Stimulated activated CD4-positive, alpha-beta T cell treated with anti-CD3 and anti-CD28 coated beads, Interleukin-15, amount 100 ng/mL, for 1 hour (primary cell): ENCODE data around the gene ARL2.
"Not testable (repeated sequence)": the region's sequence is repeated elsewhere in the genome, so short reads cannot be mapped to it uniquely, and the experiment has no call there.

Source experiments
- DNase-seq, 2 donors: peaks; one replicate each; pipeline ENCODE4 v3.0.0-alpha.2; 2020; ENCODE audit warnings: low read depth in 1 of 2, low spot score in 1 of 2

The ARL2 gene

DNA sequence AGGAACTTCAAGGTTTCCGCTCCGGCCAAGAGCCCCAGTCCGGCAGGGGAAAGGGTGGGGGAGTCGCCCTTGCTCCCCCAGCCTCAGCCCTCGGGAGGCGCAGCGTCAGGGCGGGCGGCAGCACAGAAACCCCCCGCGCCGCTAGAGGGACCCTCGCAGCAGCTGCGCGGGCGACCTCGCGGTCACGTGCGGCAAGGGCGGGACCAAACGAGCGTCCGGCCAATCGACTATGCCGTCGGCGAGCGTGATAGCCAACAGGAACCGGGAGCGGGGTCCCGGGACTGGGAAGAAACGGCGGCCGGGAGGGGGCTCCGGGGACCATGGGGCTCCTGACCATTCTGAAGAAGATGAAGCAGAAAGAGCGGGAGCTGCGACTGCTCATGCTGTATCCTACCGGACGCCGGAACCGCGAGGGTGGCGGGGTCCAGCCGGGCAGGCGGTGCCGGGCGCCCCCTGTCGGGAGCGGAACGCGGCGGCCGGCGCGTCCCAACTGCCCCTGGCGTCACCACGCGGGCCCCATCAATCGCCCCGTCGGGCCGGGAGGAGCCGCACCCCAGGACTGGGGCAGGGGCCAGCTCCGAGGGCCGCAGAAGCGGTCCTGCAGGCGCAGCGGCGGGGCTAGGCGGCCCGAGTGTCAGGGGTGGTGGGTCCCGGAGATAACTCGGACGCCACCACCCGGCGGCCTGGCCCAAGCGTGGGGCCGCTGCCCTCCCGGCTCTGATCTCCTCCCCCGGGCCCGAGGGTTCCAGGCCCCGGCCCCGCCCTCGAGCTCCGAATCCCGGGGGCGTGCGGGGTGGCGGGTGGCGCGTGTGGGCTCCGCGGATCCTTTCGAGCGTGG is at the start of gene ARL2:
Gene ARL2 (plus strand): TSS at position 273 of the 838 bp plus-strand sequence. CDS start 48 bp downstream, at position 321.
- DNase-seq: peak; percentile 71 to 74

DNA sequence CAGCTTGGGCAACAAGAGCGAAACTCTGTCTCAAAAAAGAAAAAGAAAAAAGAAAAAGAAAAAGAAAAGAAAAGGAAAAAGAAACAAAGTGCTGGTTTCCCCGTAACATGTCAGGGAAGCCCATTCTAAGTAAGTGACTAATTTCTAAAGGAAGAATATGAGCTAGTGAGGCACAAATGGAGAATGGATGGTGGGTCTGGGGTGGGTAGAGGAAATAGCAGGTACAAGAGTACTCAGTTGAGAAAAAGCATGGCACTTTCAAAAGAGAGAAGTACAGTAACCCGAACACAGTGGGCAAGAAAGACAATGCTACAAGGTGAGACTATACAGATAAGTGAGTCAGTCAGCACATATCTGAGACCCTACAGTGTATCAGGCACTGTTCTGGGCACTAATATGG is 46.6 kb upstream of the ARL2 start:
- no peak for DNase-seq

DNA sequence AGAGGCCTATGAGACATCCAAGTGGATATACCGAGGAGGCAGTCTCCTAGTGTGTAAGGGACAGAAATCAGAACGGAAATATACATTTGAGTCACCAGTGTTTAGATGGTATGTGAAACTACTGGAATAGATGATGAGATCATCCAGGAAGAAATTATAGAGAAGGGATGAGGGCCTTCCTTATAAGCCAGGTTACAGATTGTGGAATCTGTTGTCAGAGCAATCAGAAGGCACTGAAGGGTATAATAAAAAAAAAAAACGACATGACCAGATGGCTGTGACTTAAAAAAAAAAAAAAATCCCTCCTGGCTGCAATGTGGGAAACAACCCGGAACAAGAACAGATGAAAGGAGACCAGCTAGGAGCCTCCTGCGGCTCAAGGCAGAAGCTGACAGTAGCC is 44.8 kb upstream of the ARL2 start:
- no peak for DNase-seq

DNA sequence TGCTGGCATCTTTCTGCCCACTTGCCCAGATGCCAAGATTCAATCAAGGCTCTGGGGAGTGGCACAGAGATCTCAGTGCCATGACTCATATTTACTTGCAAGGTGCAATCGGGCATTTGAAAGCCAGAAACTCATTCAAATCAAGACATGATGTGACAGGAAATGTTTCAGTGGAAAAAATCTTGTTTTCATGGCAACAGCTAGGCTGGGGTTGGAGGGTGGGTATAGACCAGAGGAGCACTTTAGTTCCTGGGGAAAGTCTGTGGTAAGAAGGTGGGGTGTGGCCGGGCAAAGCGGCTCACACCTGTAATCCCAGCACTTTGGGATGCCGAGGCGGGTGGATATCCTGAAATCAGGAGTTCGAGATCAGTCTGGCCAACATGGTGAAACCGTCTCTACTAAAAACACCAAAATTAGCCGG is 43.2 kb upstream of the ARL2 start:
- no peak for DNase-seq

DNA sequence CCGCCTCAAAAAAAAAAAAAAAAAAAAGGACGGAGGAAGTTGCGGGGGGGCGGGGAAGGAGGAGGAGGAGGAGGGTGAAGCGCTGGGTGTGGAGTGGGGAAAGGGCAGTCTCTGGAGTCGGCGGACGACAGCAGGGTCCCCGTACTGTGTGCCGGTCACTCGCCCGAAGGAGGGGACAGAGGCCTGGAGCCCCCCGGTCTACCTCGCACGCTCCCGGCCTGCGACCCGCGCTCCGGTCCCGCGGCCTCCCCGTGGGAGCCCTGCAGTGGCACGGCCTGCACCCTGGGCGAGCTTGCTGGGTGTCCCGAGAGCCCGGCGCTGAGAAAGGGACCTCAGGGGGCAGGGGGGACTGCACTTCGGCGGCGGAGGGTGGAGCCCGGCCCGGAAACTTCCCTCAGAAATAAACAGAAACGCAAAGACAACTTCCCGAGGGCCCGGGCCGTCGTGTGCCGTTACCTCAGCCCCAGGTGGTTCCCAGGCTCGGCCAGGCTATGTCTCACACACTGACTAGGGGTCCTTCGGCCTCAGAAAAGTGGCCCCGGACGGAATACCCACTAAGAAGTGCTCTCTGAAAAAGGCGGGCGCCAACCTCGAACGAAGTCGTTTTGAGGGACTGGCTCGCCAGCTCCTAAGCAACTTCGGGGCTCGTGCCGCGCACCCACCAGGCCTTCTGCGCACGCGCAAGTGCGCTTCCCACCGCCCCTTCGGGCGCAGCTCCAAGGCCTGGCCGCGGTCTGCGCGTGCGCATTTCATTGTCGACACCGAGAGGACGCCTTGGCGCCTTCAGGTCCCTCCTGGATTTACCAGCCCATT is 42.3 kb upstream of the ARL2 start, which contains the start of gene MAJIN:
Gene MAJIN (minus strand): TSS at position 688 of the 813 bp plus-strand sequence. CDS start 12,703 bp downstream, outside the sequence.
- peak; percentile 76 to 88 for DNase-seq

DNA sequence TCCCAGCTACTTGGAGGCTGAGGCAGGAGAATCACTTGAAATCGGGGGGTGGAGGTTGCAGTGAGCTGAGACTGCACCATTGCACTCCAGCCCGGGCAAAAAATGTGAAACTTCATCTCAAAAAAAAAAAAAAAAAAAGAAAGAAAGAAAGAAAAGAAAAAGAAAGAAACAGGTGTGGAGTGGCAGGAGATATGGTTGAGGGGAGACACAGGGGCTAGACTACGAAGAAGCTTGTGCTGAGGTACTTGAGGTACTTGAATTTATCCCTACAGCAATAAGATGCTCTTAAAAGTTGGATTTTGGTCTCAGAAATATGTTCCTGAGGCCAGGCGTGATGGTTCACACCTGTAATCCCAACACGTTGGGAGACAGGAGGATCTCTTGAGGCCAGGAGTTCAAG is 39.8 kb upstream of the ARL2 start:
- no peak for DNase-seq

DNA sequence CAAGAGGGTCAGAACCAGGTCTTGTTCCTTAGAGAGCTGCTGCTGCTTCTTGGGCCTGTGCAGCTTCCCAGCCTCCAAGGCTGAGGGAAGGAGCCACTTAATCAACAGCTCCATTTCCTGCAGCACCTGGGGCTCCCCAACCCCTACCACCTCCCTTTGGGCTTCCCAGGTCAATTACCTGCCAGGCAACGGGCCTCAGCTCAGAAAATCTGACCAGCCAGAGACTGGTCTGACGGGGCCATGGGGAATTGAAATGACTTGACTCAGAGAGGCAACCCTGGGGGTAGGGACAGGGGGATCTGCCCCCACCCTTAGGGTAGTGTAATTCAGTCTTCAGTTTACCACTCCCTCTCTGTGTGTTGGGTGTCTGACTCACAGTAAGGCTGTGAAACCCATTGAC is 37.3 kb upstream of the ARL2 start:
- no peak for DNase-seq

DNA sequence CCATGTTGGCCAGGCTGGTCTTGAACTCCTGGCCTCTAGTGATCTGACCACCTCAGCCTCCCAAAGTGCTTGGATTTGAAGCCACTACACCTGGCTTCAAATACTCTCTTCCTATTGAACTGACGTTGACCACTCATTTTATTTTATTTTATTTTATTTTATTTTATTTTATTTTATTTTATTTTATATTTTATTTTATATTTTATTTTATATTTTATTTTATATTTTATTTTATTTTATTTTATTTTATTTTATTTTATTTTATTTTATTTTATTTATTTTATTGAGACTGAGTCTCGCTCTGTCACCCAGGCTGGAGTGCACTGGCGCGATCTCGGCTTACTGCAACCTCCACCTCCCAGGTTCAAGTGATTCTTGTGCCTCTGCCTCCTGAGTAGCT is 30.6 kb upstream of the ARL2 start:
- DNase-seq: not testable (repeated sequence)

DNA sequence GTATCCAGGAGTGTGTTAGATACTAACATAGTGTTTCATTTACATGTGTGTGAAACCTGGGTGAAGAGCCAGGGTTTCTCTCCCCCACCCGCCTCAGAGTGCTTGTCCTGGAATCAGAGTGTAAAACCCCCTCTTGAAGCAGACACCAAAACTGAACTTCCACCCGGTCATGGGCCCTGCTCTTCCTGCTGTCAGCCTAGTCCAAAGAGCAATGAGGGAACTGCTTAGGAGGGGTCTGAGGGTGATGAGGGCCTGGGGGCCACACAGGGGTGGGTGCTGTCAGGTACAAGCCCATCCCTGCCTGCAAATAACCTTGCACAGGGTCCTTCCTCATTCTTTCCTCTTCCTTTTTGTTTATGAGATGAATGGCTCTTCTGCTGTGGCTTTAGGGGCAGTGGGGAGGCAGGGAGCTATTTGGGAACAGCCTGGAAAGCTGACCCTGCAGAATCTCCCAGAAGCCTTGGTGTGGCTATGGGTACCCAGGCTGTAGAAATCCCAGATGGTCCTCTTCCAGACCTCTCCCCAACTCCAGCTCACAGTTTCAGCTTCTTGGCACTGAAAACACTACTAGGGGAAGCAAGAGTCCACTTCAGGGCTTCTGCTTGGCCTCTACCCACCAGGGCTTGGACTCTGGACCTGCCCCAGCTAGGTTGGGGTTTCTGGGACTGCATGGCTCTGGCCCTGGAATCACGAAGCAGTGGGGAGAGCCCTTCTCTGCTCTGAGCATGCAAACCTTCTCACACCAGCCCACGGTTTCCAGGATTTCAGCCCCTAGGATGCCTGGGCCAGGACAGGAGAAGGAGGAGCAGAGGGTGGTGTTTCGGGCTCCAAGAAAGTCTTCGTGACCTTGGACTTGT is 25.7 kb upstream of the ARL2 start:
- no peak for DNase-seq

DNA sequence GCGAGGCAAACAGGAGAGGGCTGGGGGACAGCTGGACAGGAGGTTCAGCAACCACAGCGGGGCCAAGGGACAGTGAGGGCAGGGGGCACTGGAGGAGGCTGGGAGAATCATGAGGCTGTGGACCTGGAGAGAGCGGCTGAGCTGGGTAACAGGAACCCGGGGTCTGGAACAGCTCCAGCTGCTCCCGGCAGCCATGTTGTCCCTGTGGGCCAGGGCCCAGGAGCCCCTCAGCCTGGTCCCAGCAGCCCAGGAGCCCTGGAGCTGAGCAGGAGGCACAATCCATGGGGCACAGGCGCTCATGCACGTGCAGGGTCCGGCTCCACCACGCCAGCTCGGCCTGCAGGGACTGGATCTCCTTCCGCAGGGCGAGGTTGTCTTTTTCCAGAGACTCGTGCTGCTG is 24.5 kb upstream of the ARL2 start:
- no peak for DNase-seq

DNA sequence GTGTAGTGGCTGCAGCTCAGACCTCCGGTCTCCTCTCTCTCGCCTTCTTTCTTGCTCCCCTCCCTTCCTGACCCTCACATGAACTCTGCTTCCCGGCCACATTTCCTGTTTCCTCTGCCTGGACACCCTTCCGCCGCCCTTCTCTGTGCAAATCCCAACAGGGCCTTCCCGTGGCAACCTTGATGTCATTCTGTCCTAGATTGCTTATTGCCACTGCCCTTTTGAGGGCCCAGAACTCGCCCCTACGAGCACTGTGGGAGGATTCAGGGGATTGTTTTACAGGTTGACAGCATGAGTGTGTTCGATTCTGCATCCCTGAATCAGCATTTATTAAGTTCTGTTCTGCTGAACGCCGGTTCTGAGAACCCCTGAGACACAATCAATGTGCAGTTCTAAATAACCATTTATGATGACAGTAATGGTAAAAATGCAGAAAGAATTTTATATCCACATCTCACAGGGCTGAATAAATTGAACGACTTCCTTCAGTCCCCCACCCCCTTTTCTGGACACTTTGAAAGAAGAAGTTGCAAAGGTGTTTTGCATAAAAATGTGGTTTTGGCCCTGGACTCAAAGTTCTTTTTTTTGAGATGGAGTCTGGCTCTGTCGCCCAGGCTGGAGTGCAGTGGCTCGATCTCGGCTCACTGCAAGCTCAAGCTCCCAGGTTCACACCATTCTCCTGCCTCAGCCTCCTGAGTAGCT is 23.6 kb upstream of the ARL2 start:
- no peak for DNase-seq

DNA sequence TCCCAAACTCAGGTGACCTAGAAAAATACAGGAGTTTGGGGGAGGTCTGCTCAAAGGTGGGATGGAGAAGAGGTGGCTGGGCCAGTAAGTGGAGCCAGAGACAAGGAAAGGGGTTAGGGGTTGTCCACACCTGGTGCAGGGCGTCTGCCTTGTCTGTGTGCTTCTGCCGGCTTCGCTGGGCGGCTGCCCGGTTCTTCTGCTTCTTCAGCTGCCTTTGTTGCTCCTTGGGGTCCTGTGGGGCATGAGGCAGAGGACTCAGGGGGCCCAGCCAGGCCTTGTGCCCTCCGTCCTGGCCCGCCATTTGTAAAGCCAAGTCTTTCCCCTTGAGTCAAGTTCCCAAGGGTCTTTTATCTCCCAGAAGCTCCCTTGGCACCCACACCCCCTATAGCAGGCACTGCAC is 19.6 kb upstream of the ARL2 start:
- no peak for DNase-seq

DNA sequence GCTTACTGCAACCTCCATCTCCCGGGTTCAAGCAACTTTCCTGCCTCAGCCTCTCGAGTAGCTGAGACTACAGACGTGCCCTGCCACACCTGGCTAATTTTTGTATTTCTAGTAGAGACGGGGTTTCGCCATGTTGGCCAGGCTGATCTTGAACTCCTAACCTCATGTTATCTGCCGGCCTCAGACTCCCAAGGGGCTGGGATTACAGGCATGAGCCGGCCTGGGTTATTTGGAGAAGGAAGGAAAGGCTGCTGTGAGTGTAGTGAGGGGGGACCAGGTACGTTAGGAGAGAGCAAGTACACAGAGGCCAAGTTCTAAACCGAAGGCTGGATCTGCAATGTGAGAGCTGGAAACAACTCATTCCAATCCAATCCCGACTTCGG is 17.6 kb upstream of the ARL2 start:
- DNase-seq: no peak

DNA sequence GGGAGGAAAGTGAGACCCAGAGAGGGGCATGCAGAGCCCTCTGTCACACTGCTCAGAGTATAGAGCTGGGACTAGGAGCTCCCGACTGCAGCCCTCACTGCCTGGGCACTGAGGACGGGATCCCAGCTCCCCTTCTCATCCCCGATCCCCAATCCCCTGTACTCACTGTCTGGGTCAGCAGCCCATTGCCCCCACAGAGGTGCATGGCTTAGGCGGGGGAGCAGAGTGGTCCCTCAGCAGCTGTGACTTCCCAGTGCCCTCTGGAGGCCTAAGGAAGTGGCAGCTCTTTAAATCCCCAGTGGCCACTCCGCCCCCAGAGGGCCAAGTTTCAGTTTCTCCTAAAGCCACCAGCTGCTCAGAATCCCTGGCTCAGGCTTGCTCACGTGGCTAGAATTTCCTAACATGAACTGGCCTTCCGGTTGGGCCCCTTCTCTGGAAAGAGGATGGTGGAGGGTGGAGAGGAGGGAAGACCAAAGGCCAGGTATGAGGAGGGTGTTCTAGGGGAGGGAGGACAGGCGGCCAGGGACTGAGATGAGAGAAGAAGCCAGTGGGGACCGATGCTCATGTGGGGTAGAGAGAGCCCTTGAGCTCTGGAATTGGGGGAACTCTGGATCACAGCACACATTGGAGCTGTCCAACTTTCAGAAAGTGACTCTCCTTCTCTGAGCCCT is 17.1 kb upstream of the ARL2 start, which contains the start of gene BATF2:
Gene BATF2 (minus strand): TSS at position 262 of the 671 bp plus-strand sequence. CDS start 57 bp downstream, at position 205.
- no peak for DNase-seq

DNA sequence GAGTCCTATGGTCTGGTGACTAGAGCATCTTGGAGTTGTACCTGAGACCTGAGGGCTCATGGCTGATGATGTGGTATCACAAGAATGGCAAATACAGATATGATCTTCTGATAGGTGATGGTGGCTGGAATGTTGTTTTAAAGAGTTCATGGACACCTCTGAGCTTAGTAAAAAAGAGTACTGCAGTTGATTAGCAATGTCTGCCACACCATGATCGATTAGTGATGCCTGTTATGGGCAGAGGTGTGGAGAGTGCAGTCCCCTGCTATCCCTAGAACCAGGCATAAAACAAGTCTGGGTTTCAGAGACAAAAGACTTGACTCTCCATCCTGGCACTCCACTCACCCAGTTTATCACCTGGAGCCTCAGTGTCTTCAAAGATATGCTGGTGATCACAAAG is 15.8 kb upstream of the ARL2 start:
- DNase-seq: no peak

DNA sequence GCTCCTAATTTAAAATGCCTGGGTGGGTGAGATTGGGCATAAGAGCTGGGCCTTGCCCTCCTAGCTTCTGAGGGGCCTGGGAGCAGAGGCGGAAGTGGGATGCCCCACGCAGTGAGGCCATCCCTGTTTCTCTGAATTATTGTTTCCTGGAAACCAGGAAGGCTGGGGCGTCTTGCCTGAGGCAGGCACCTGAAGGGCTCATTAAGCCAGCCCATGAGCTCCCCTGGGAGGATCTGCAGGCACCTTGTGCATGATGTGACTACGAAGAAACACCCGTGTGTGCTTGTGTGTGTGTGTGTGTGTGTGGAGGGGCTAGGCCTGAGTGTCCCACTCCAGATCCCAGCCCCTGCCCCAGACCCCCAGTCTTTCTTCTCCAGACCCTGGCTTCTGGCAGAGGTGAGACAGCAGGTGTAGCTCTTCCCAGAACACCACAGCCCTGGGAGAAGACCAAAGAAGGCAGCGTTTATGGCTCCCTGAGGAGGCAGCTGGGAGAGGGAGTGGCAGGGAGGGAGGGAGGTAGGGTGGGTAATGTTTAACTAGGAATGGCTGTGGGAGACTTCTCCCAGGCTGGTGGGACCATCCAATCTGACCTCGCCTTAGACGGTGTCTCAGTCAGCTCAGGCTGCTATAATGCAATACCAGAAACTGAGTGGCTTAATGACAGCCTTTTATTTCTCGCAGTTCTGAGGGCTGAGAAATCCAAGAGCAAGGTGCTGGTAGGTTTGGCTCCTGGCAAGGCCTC is 15.1 kb upstream of the ARL2 start:
- no peak for DNase-seq

DNA sequence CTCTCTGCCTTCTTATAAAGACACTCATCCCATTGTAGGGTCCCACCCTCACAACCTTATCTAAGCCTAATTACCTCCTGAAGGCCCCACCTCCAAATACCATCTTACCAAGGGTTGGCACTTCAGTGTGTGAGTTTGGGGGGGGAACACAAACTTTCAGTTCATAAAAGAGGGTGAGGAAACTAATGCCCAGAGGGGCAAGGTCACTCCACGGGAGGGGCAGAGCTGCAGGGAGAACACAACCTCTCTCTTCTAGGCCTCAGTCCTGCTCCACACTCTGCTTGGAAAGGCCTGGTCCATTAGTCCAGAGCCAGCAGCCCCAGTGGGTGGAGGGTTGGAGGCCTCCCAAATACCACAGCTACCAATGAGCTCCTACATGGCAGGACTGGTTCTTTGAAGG is 14.5 kb upstream of the ARL2 start:
- DNase-seq: no peak

DNA sequence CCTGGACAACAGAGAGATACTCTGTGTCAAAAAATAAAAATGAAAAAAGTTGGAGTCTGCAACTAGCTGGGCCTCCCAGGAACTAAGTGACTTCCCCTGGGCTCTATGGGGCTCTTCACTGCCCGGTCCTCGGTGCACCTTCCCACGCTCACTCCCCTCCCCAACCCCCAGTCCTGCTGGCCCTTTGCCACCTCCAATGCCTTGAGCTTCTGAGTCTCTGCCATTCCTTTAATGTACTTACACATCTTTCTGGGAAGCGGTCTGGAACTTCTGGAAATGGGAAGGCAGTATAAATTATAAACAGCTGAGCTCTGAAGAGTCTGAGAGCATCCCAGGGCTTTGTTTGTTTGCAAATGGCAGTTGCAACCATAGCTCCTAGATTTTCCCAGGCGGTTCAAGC is 11.3 kb upstream of the ARL2 start:
- no peak for DNase-seq

DNA sequence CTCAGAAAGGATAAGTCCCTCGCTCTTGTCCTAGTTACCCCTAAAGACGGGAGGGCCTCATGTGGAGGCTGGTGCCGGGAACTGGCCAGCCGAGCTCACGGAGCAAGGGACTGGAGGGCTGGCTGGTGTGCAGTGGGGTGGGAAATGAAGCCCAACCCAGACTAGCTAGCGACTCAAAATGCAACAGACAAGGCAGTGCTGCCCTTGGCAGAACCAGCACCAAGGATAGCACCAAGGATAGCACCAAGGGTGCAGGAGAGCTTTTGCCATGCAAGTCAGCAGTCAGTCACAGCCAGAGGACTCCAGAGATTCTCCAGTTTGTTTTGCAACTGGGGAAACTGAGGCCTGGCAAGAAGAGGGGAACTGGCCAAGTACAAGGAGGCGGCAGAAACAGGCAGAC is 10.7 kb upstream of the ARL2 start:
- DNase-seq: no peak
